A549 treated with dexamethasone at 1 μM for 4 hours (cell line): ENCODE data around the gene GCNT4. TPM values are rescaled to one million over a fixed set of nuclear protein-coding genes. Genes with fewer than 3 reads are reported as not detected.

Source experiments
- total RNA-seq: library from RNA; stranded (reverse); fragments of 200-300 nt; extraction: Qiagen RNA extraction; gene quantifications from 5 replicates; pipeline ENCODE4 v1.2.3, GENCODE V29; 2022

The GCNT4 gene
- 0.26 to 0.33 TPM (median 0.31 TPM) in 5 replicates for total RNA-seq

GRCh38 chr5:75052192-75053053 lies at the start of gene GCNT4:
GCNT4 (minus strand) TSS chr5:75052558; CDS start chr5:75030037, 22,521 bp downstream.

Other genes with a start within 250 kb of the GCNT4 start
- gene FAM169A, start 186.2 kb downstream of the GCNT4 start, total RNA-seq: 4.2 to 8.3 TPM (median 7.1 TPM) in 5 replicates
- 0.03 to 0.06 TPM (median 0.05 TPM) in 4 of 5 replicates, not detected in the other for gene ANKRD31, start 184.3 kb upstream of the GCNT4 start, total RNA-seq